GM23248 (cell line): ENCODE results near the gene FNDC8.

Experiments used
- EZH2 ChIP-seq: fragments of 200-600 bp; sonication (generic); IDR thresholded peaks from 2 replicates; pipeline ENCODE4 v1.6.1; 2018; ENCODE audit warnings: antibody characterized with exemption, mild to moderate bottlenecking; ENCODE audit not compliant: insufficient read depth, poor library complexity, severe bottlenecking
- EZH2phosphoT487 ChIP-seq: fragments of 200-600 bp; sonication (generic); IDR thresholded peaks from 2 replicates; pipeline ENCODE4 v1.6.1; 2018; ENCODE audit warnings: antibody characterized with exemption, moderate library complexity, mild to moderate bottlenecking, low read depth; ENCODE audit not compliant: insufficient read depth

- TF ChIP-seq EZH2phosphoT487: no peak
- no peak for TF ChIP-seq EZH2
These were observed 25.7 kb upstream of the FNDC8 start for GRCh38 chr17:35095741-35096140.
